Activated T-cell treated with anti-CD3 and anti-CD28 coated beads for 24 hours (primary cell): ENCODE data around the gene TMEM132C.

Experiments
- DNase-seq: peaks from one replicate; pipeline ENCODE4 v3.0.0-alpha.2; 2020; ENCODE audit warnings: low read depth

Gene TMEM132C

DNA sequence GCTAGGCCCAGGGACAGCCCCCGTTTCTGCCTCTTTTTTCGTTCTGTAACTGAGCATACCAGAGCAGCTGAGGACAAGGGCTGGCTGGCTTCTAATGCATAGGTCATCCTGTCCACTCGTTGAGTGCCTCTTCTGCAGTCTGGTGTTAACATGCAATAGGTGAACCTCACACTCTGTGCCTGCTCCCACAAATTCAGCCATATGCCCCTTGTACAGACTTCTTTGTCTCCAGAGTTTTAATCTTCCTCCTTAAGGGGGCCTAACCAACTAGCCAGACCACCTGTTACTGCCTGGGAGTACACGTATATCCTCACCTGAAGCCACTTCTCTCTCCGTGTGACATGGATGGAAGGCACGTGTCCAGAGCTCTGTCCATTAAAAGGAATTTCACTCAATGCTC lies 445.7 kb downstream of the TMEM132C start:
- no peak for DNase-seq

DNA sequence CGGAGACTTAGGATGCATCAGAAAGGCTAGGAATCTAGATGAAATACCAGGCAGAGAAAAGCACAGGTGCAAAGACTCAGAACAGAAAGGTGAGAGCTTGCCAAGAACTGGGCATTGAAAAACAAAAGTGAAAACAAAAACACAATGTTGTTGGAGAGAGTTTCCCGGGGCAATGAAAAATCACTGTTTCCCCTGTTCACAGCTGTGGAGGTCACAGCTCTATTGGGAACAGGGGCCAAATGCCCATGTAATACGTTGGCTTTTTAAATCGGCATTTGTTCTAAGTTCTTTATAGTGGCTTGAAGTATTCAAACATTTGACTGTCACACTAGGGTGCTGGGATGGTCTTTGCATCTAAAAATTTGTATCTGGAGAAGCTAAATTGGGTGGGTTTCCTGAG lies 448.5 kb downstream of the TMEM132C start:
- no peak for DNase-seq

DNA sequence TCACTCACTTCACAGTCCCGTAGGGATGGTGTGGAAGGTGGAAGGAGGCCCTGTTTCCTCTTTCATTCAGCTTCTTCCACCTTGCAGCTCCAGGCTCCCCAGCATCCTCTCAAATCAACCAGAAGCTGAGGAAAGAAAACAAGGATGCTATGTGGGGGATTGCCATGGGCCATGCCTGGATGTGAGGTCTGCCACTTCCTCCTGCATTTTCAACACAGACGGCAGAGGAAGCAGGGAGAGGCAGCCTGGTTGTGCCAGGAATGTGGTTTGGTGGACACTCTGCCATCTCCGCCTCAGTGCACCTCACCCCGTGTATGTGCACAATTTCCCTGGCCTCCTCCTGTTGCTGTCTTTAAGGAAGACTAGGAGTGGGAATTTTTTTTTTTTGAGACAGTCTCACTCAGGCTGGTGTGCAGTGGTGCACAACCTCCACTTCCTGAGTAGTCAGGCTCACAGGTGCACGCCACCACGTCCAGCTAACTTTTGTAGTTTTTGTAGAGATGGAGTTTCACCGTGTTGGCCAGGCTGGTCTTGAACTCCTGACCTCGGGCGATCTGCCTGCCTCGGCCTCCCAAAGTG lies 457.6 kb downstream of the TMEM132C start:
- no peak for DNase-seq

DNA sequence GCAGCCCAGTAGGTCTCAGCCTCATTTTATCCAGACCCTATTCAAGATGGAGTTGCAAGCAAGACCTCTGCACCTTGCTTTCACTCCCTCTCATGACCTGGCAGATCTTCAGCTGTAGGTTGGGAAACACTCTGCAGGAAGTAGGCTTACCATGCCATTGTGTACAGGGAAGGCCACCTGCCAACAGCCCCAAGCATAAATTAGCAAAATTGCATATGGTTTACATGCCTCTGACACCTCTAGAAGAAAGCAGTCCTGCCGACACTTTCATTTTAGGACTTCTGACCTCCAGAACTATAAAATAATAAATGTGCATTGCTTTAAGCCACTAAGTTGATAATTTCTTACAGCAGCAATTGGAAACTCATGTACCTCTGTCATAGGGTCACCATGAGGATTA lies 459.9 kb downstream of the TMEM132C start:
- DNase-seq, result no peak

DNA sequence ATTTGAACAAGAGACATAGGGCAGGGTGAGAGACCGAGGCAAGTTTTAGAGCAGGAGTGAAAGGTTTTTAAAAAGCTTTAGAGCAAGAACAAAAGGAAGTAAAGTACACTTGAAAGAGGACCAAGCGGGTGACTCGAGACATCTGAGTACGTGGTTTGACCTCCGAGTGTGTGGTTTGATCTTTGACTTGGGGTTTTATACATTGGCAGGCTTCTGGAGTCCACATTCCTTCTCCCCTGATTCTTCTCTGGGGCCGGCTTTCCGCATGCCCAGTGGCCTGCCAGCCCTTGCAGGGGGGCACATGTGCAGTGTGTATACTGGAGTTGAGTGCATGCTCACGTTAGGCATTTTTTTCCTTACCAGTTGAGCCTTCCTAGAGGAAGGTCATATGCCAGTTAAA lies 460.5 kb downstream of the TMEM132C start:
- DNase-seq, result no peak

DNA sequence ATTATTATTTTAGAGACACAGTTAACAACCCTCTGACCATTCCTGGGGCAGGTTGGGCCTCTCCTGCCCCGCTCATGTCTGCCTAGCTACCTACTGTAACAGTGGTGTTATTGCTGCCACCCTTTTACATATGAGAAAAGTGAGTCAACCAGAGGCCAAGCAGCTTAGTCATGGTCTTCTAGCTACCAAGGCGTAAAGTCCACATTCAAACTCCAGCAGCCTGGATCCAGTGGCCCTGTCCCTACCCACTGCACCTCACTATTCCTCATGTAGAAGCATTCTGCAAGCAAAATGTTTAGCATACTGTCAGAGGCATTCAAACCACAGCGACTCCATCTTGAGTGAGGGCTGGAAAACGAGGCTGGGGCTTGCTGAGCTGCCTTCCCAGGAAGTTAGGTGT lies 461.0 kb downstream of the TMEM132C start:
- DNase-seq, result no peak

DNA sequence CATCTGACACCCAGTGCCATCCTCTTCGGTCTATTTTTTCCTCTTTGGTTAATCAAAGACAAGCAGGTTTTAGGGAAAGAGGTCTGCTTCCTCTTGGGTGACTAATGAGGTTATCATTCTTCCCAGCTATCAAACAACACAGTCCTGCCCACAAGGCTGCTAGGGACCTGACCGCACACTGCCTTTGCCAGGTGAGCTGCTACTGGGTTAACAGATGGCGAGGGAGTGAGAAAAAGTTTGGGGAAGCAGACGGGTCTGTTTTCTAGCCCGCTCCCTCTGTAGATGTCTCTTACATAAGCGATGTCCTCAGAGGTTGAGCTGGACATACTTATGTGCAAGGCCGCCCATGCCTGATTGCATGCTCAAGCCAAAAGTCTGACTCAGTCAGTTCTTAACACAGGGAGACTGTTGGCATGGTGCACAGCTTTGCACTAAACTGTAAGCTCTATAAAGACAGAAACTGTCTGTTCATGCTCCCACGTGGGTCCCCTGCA lies 462.7 kb downstream of the TMEM132C start:
- DNase-seq, result no peak

DNA sequence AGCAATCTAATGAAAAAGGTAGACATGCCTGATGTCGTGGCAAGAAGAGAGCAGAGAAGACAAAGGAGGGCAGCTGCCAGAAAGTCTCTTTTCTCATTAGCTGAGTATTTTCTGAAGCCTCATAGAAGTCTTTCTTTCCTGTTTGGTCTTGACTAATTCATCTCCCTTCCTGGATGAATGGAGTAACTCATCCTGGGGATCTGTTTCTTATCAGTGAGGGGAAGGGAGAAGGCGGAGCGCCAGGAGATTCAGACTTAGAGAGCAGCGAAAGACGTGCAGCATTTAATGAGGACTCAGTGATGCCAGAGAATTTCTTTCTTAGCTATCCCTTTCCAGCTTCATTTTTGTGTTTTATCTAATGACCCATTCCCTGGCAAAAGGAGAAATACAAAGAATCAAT lies 467.4 kb downstream of the TMEM132C start:
- DNase-seq, result no peak

DNA sequence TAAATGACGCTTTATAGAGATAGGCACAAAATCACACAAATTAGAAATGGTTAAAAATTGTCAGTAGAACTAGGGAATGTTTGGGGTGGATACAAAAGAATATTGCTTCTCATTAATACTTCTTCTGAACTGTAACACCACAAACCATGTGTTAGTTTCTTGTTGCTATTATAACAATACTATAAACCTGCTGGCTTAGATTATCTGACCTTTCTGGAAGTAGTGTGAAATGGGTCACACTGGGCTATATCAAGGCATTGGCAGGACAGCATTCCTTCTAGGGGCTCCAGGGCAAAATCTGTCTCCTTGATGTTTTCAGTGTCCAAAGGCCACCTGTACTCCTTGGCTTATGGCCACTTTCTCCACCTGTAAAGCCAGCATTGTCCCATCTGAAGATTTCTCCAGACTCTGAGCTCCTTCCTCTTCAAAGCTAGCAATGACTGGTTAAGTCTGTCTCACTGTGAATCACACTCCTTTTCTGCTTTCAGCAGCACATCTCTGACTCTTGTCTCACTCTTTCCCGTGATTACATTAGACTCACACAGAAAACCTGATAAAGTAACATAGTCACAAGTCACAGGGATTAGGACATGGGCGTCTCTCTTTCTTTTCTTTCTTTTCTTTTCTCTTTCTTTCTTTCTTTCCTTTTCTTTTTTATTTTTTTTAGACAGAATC lies 470.5 kb downstream of the TMEM132C start:
- DNase-seq, result no peak

DNA sequence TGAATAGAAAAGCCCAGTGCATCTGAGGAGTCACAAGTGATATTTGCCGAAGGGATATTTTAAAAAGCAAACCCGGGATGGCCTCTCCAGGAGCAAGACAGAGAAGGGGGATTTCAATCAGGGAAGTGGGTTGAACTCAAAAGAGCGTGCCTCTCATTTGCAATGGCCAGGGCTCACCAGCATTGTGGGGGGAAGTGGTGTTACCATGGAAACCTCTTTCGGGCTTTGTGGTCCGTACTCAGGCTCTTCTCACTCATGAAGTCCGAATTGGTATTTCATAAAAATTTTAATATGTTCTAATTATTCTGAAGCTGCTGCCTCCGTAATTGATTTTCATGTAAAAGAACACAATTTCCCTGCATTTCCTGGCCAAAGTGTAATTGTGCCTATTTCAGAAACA lies 476.9 kb downstream of the TMEM132C start:
- no peak for DNase-seq

DNA sequence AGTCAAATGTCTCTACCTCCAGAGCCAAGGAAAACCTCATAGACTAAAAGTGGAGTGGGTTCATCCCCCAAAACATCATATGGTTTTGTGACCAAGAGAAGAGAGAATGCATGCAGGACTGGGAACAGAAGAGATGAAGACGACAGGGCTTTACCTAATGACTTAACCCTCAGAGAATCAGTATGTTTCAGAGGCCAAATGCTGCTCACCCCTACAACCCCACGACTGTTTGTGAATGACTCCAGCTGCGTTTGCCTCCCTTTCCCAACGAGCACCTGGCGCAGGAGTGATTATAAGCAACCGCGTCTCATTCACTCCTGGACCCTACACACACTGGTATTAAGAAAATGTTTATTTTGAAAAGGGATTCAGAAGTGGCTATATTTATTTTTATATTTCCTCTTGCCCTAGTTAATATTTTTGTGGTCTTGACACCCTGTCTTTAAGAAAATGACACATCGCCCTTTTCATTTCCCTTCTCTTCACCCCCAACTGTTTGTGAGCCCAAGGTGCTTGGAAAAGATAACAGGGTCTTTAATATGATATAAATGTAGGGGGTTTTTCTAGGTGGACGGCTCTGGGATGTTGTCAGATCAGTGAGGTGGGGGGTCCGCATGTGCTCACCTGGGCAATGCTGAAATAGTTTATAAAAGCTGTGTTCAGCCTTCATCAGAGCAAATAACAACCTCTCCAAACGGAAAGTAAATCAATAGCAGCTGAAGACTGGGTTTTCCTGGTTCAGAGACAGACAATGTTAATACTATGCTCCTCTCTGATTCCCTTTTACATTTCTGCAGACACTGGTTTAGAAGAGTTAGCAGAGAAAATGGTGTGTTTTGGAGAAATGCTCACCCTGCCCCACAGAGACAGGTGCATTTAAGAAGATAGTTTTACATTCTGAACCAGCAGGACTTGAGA lies 479.1 kb downstream of the TMEM132C start:
- DNase-seq, result no peak

DNA sequence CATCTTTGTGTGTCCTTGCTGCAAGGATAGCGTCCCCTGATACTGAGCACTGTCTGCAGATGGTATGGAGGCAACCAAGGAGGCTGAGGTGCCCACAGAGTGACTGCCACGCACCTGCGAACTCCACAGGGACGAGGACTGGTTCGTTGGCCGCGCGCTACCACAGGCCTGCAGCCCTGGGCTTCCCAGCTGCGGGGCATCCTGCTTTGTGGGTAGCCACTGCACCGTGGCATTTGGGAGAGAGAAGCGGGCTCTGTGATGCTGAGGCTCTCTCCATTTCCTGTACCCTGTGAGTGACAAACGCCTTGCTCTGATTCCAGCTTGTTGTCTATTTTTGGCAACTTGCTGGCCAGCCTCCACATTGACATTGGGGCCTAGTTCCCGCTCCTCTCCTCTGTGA lies 480.5 kb downstream of the TMEM132C start:
- DNase-seq, result no peak

DNA sequence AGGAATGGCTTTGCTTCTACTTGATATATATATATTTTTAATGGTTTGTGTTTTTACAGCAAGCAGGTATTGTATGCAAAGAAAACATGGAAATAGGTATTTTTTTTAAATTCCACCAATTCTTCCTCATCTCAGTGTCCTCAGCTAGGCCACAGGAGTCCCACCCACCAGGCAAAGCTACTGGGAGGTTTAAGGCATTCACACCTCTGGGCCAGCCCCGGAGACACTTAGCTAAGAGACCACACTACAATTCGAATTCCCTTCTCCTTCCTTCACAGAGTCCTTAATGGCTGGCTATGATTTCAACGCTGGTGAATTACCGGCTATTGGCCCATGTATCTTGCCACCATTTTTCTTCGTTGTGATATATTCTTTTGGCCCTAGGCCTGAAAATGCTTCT lies 485.4 kb downstream of the TMEM132C start:
- no peak for DNase-seq

DNA sequence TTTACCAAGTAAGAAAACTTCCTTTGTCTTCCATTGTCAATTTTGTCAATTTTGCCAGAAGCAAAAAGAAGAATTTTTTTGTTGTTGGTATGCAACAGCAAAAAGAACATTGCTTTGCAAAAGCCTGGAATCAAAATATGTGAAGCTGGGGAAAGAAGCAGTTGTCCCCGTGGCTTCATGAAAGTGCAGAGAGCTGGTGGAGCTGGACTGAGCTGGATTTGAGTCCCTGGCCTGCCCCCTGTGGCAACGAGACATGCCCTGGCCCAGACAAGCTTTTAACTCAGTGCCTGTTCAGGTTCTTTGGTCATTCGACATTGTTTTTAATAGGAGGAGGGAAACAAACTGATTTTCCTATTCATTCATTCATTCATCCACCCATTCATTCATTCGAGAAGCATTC lies 486.5 kb downstream of the TMEM132C start:
- DNase-seq, result no peak

DNA sequence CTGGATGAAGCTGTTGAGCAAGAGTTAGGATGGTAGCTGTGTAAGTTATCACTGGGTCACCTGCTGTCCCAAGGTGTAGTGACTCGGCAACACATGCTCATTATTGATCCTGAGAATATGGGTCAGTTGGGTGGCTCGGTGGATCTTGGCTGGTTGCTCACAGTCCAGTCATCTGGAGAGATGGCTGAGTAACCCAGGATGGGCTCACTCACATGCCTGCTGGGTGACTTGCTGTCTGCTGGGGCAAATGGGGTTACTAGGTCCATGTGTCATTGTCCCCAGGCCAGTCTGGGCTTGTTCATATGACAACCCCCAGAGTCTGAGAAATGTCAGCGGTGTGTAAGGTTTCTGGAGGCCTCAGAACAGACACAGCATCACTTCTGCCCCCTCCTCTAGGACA lies 487.3 kb downstream of the TMEM132C start:
- no peak for DNase-seq

DNA sequence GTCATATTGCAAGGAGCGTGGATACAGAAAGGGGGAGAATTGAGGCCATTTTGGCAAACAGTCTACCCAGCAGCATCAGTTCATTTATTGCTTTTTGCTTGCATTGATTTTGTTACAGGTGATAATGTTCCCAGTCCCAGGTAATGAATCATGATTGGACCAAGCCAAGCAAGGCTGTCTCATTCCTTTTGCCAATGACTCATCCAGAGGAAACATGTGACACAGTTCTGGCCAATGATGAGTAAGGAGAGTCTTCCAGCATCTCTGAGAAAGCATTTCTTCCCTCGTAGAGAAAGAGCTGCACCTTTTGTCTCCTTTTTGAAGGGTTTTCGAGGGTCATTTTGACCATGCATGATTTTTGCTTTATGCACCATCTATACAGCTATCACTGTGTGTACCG lies 488.6 kb downstream of the TMEM132C start:
- no peak for DNase-seq
